ENCODE measurements around the gene BIK.

GRCh38 chr22:43128928-43129424 is 18.4 kb downstream of the BIK start:
- TF ChIP-seq CTCF (IDR thresholded peaks at IDR 0.05; ENCODE audit: borderline replicate concordance, extremely low read depth, low read length, poor library complexity, severe bottlenecking): no peak
- no peak for TF ChIP-seq EZH2 (IDR thresholded peaks at IDR 0.05; ENCODE audit: borderline replicate concordance, low read depth, low read length, severe bottlenecking)

Data from DND-41 (cell line).